GOT3 (cell line): ENCODE data around the gene B4GALT6.
A peak's percentile ranks its signal among the peaks of the same experiment; 100 is the strongest.
"Not testable (repeated sequence)": the region's sequence is repeated elsewhere in the genome, so short reads cannot be mapped to it uniquely, and the experiment has no call there.

Experiments used
- DNase-seq: peaks from one replicate; lab custom pipeline; 2025; ENCODE audit warnings: mixed read lengths; lab: John Stamatoyannopoulos, UW

The B4GALT6 gene

GRCh38 chr18:31684279-31685096, at the start of gene B4GALT6:
Gene B4GALT6 (minus strand): TSS chr18:31684581. CDS start chr18:31684426, 155 bp downstream.
- DNase-seq: no peak

- no peak for DNase-seq
Observed at GRCh38 chr18:31731628-31732027, 47.2 kb upstream of the B4GALT6 start.

- not testable (repeated sequence) for DNase-seq
Observed at GRCh38 chr18:31729196-31729595, 44.8 kb upstream of the B4GALT6 start.

- DNase-seq: no peak
Observed at GRCh38 chr18:31723990-31724711, 39.8 kb upstream of the B4GALT6 start.

- DNase-seq: no peak
Observed at GRCh38 chr18:31723639-31723989, 39.2 kb upstream of the B4GALT6 start.

- DNase-seq: peak; percentile 3
Observed at GRCh38 chr18:31722369-31722957, 38.1 kb upstream of the B4GALT6 start.

- no peak for DNase-seq
Observed at GRCh38 chr18:31721601-31722000, 37.2 kb upstream of the B4GALT6 start.

- DNase-seq: no peak
Observed at GRCh38 chr18:31720867-31721266, 36.5 kb upstream of the B4GALT6 start.

GRCh38 chr18:31719363-31720006, 35.1 kb upstream of the B4GALT6 start:
- DNase-seq: no peak

- no peak for DNase-seq
Observed at GRCh38 chr18:31718386-31718785, 34.0 kb upstream of the B4GALT6 start.

GRCh38 chr18:31716362-31716761, 32.0 kb upstream of the B4GALT6 start:
- DNase-seq: no peak

- no peak for DNase-seq
Observed at GRCh38 chr18:31711365-31712172, 27.2 kb upstream of the B4GALT6 start.

GRCh38 chr18:31710826-31711225, 26.4 kb upstream of the B4GALT6 start:
- DNase-seq: no peak

- DNase-seq: no peak
Observed at GRCh38 chr18:31707815-31708214, 23.4 kb upstream of the B4GALT6 start.

GRCh38 chr18:31702449-31702848, 18.1 kb upstream of the B4GALT6 start:
- DNase-seq: no peak

GRCh38 chr18:31701744-31702143, 17.4 kb upstream of the B4GALT6 start:
- DNase-seq: no peak

- DNase-seq: no peak
Observed at GRCh38 chr18:31700990-31701389, 16.6 kb upstream of the B4GALT6 start.

- no peak for DNase-seq
Observed at GRCh38 chr18:31697351-31698298, 13.2 kb upstream of the B4GALT6 start.

- DNase-seq: no peak
Observed at GRCh38 chr18:31695989-31696388, 11.6 kb upstream of the B4GALT6 start.

GRCh38 chr18:31694297-31694696, 9.9 kb upstream of the B4GALT6 start:
- no peak for DNase-seq
